A549 (cell line): Measurements from ENCODE around the gene XPO1. TPM values are rescaled to one million over a fixed set of nuclear protein-coding genes. Genes with fewer than 3 reads are reported as not detected.

ENCODE experiments used
- ATAC-seq, 2 experiments: fragments of 200-7000 bp in 1 of 2; fragments of >200 bp in 1 of 2; cut with Nextera tagmentation in 1 of 2; cut with Tn5 transposase in 1 of 2; 3 replicates each; pipeline versions ENCODE4 v1.8.0 to v1.9.1; 2018 to 2020; ENCODE audit warnings: mild to moderate bottlenecking in 1 of 2, moderate library complexity in 1 of 2
- CTCF ChIA-PET: fragments of 300-600 bp; sonication (Branson Sonifier 250); formaldehyde crosslinking; extraction: SDS; loops from one replicate; lab custom pipeline; 2021; ENCODE audit warnings: antibody characterized with exemption, inconsistent platforms; lab: Yijun Ruan, JAX
- POLR2A ChIA-PET: fragments of 350-600 bp; formaldehyde crosslinking; extraction: SDS; loops from one replicate; lab custom pipeline; 2021; ENCODE audit warnings: antibody characterized with exemption, inconsistent platforms; lab: Yijun Ruan, JAX
- DNase-seq, 2 experiments: peaks; one replicate each; pipeline versions ENCODE4 v3.0.0 to v3.0.0-alpha.2; 2011 to 2016; ENCODE audit warnings: low read depth in 1 of 2, low spot score in 1 of 2
- FAIRE-seq: peaks from 2 replicates; lab custom pipeline; 2011; peaks lifted over from hg19 to GRCh38; lab: Jason Lieb, UNC
- H3K27ac ChIP-seq, 2 experiments: fragments of >200 bp; sonication (Bioruptor Twin); formaldehyde crosslinking; 3 replicates each; pipeline ENCODE4 v1.5.1; 2016 to 2017
- H3K4me1 ChIP-seq: fragments of >200 bp; sonication (Bioruptor Twin); formaldehyde crosslinking; 3 replicates; pipeline ENCODE4 v1.6.1; 2016
- H3K4me2 ChIP-seq: fragments of >200 bp; sonication (Bioruptor Twin); formaldehyde crosslinking; 3 replicates; pipeline ENCODE4 v1.6.1; 2016
- H3K4me3 ChIP-seq: fragments of >200 bp; sonication (Bioruptor Twin); formaldehyde crosslinking; 3 replicates; pipeline ENCODE4 v1.5.1; 2016
- H3K9me3 ChIP-seq: fragments of >200 bp; sonication (Bioruptor Twin); formaldehyde crosslinking; 3 replicates; pipeline ENCODE4 v1.6.1; 2016
- BCL3 ChIP-seq: fragments of >200 bp; sonication (Bioruptor Twin); formaldehyde crosslinking; IDR thresholded peaks from 3 replicates; pipeline ENCODE4 v1.6.1; 2016
- BHLHE40 ChIP-seq: IDR thresholded peaks from 2 replicates; pipeline ENCODE4 v1.6.1; 2012; ENCODE audit warnings: low read depth, low read length, inconsistent platforms
- CBX2 ChIP-seq: fragments of 200-600 bp; sonication (generic); IDR thresholded peaks from 2 replicates; pipeline ENCODE4 v1.6.1; 2016; ENCODE audit warnings: low read depth, mild to moderate bottlenecking, borderline replicate concordance
- CEBPB ChIP-seq, 2 experiments: fragments of >200 bp in 1 of 2; sonication (Bioruptor Twin) in 1 of 2; formaldehyde crosslinking in 1 of 2; IDR thresholded peaks; 2 replicates each; pipeline ENCODE4 v1.6.1; 2012 to 2016
- CHD2 ChIP-seq: fragments of 150-350 bp; IDR thresholded peaks from 2 replicates; pipeline ENCODE4 v1.6.1; 2014; ENCODE audit warnings: low read length; ENCODE audit not compliant: partially characterized antibody
- EP300 ChIP-seq, 2 experiments: fragments of >200 bp; sonication (Bioruptor Twin); formaldehyde crosslinking; IDR thresholded peaks; 2 replicates in 1 of 2; 3 replicates in 1 of 2; pipeline ENCODE4 v1.6.1; 2016 to 2017
- FOXS1 ChIP-seq: fragments of 250-450 bp; sonication (Bioruptor Pico); IDR thresholded peaks from 2 replicates; pipeline ENCODE4 v1.5.0; 2020; ENCODE audit warnings: mild to moderate bottlenecking, moderate library complexity
- HDAC2 ChIP-seq: fragments of 200-600 bp; sonication (generic); IDR thresholded peaks from 2 replicates; pipeline ENCODE4 v1.6.1; 2016
- HMGXB4 ChIP-seq: fragments of 250-450 bp; sonication (Bioruptor Pico); IDR thresholded peaks from 2 replicates; pipeline ENCODE4 v1.5.0; 2021; ENCODE audit warnings: mild to moderate bottlenecking, moderate library complexity, borderline replicate concordance
- JUN ChIP-seq, 2 experiments: fragments of >200 bp; sonication (Bioruptor Twin); formaldehyde crosslinking; IDR thresholded peaks; 2 replicates in 1 of 2; 3 replicates in 1 of 2; pipeline ENCODE4 v1.6.1; 2016 to 2017
- KDM1A ChIP-seq: fragments of 200-600 bp; sonication (generic); IDR thresholded peaks from 2 replicates; pipeline ENCODE4 v1.6.1; 2016; ENCODE audit warnings: low read depth, mild to moderate bottlenecking
- MAFK ChIP-seq: fragments of 450-650 bp; IDR thresholded peaks from 2 replicates; pipeline ENCODE4 v1.6.1; 2014; ENCODE audit not compliant: partially characterized antibody
- MYC ChIP-seq: IDR thresholded peaks from 2 replicates; pipeline ENCODE4 v1.6.1; 2012; ENCODE audit warnings: mild to moderate bottlenecking, inconsistent platforms, low read length, improper control_type of control experiment, borderline replicate concordance
- NPAS2 ChIP-seq: fragments of 250-450 bp; sonication (Bioruptor Pico); IDR thresholded peaks from 2 replicates; pipeline ENCODE4 v1.8.0; 2022; ENCODE audit warnings: mild to moderate bottlenecking, moderate library complexity, borderline replicate concordance
- POLR2AphosphoS2 ChIP-seq: conservative IDR thresholded peaks from 2 replicates; pipeline ENCODE4 v1.6.1; 2012; ENCODE audit warnings: low read length, improper control_type of control experiment, inconsistent platforms
- SMC3 ChIP-seq: fragments of >200 bp; sonication (Bioruptor Twin); formaldehyde crosslinking; IDR thresholded peaks from 3 replicates; pipeline ENCODE4 v1.6.1; 2018; ENCODE audit warnings: inconsistent platforms
- SREBF2 ChIP-seq: fragments of 450-650 bp; IDR thresholded peaks from 2 replicates; pipeline ENCODE4 v1.6.1; 2014; ENCODE audit warnings: mild to moderate bottlenecking, moderate library complexity
- TFCP2L1 ChIP-seq: fragments of 250-450 bp; sonication (Bioruptor Pico); IDR thresholded peaks from 2 replicates; pipeline ENCODE4 v1.5.0; 2021; ENCODE audit warnings: mild to moderate bottlenecking
- ZNF302 ChIP-seq: fragments of 250-450 bp; sonication (Bioruptor Pico); IDR thresholded peaks from 2 replicates; pipeline ENCODE4 v1.9.0; 2021; ENCODE audit warnings: inconsistent platforms, mild to moderate bottlenecking, moderate library complexity
- WGBS: methylation state at CpG from one replicate; pipeline ENCODE4 v1.1.6; 2017; ENCODE audit errors: missing lambda C conversion rate; 5-methylcytosine and 5-hydroxymethylcytosine counted together
- polyA plus RNA-seq, 4 experiments: library from polyadenylated mRNA; depleted of rRNA in 3 of 4; stranded (reverse); fragments of >200 nt; fragmentation: RNase III in 1 of 4; extraction: RNeasy Plus Mini Kit Qiagen cat#74134 plus additional on column Dnase treatment in 1 of 4; gene quantifications; 2 replicates in 3 of 4; 3 replicates in 1 of 4; pipeline ENCODE4 v1.2.3, GENCODE V29; 2011 to 2017

The XPO1 gene
- polyA plus RNA-seq, 2 of the 4 experiments (the other 2 are of a cell fraction) = 152 to 216 TPM

GRCh38 chr2:61512768-61513398, 25.3 kb downstream of the XPO1 start:
- FAIRE-seq (no peak), DNase-seq (no peak), ATAC-seq (no peak)
- ChIA-PET CTCF (interaction anchor here (0.7 to 2.0 kb wide), 5 partner anchors 10 to 127 kb away, joined by 3 to 6 read pairs (median 4); no protein-coding TSS in a partner anchor), POLR2A (no interaction called here)
- TF ChIP-seq BCL3 = no peak
- no peak for TF ChIP-seq EP300 (IDR thresholded peaks at IDR 0.05)
- no peak for TF ChIP-seq BHLHE40
- H3K27ac ChIP-seq = 0 out of 6 replicates have a peak overlapping the region, but pooled peaks of 1 of the 2 experiments have one; percentile 15
- no peaks in the 10 kb centered on the region for H3K9me3 ChIP-seq
- WGBS = 88% methylated on average over 12 of the region's 12 CpGs
- H3K4me1 ChIP-seq = peaks cover 23% of the 10 kb centered on the region
- no peak overlapping the region for H3K4me2 ChIP-seq
- no peak overlapping the region for H3K4me3 ChIP-seq

GRCh38 chr2:61510674-61511671, 27.2 kb downstream of the XPO1 start:
- WGBS = 88% methylated on average over 19 of the region's 19 CpGs
- Histone ChIP-seq H3K27ac (peak overlapping the region in 1 of 2 experiments; percentile 59; a peak in 3 of 6 replicates), H3K9me3 (no peaks in the 10 kb centered on the region), H3K4me2 (0 out of 3 replicates have a peak overlapping the region, but pooled peaks have one; percentile 2), H3K4me1 (peaks cover 23% of the 10 kb centered on the region), H3K4me3 (no peak overlapping the region)
- TF ChIP-seq CEBPB (IDR thresholded peaks at IDR 0.05) (peak; percentile 54 to 81; a peak in 3 of 4 replicates), POLR2AphosphoS2 (no peak), ZNF302 (CRISPR knock-in tag) (no peak)
- CTCF ChIA-PET = interaction anchor here (2.0 kb wide), 1 partner anchor 123 kb away, joined by 5 read pairs; no protein-coding TSS in a partner anchor
- ATAC-seq = peak in 1 of 2 experiments; percentile 43; a peak in 3 of 6 replicates
- POLR2A ChIA-PET = interaction anchor here (0.6 kb wide), 1 partner anchor 160 kb away, joined by 3 read pairs; no protein-coding TSS in a partner anchor
- DNase-seq = no peak
- no peak for FAIRE-seq

- 93% methylated on average over 2 of the region's 2 CpGs for WGBS
- POLR2A ChIA-PET = no interaction called here
- TF ChIP-seq HDAC2 (no peak), JUN (IDR thresholded peaks at IDR 0.05) (no peak), FOXS1 (CRISPR knock-in tag) (no peak), MYC (no peak), MAFK (no peak), CBX2 (no peak), SMC3 (no peak), BHLHE40 (no peak), TFCP2L1 (CRISPR knock-in tag) (no peak), KDM1A (no peak), HMGXB4 (CRISPR knock-in tag) (no peak), EP300 (IDR thresholded peaks at IDR 0.05) (no peak), CHD2 (no peak), NPAS2 (CRISPR knock-in tag) (no peak), SREBF2 (no peak)
- no peaks in the 10 kb centered on the region for H3K9me3 ChIP-seq
- H3K4me1 ChIP-seq = no peaks in the 10 kb centered on the region
- no peak for ATAC-seq
- H3K27ac ChIP-seq = no peak overlapping the region
- FAIRE-seq = no peak
- CTCF ChIA-PET = no interaction called here
- H3K4me3 ChIP-seq = no peak overlapping the region
- no peak overlapping the region for H3K4me2 ChIP-seq
- DNase-seq = no peak
Observed at GRCh38 chr2:61504949-61505348, 33.2 kb downstream of the XPO1 start.
